KMS-11 (cell line): ENCODE data around the gene SLC11A1.

Source experiments
- H2AFZ ChIP-seq: fragments of 200-600 bp; sonication (generic); 2 replicates; pipeline ENCODE4 v1.6.1; 2016; ENCODE audit warnings: antibody characterized with exemption, mixed run types, low read depth
- H3K27ac ChIP-seq: fragments of 200-600 bp; sonication (generic); 2 replicates; pipeline ENCODE4 v1.6.1; 2016; ENCODE audit warnings: mild to moderate bottlenecking, mixed run types
- H3K27me3 ChIP-seq: fragments of 200-600 bp; sonication (generic); 2 replicates; pipeline ENCODE4 v1.6.1; 2017; ENCODE audit warnings: mild to moderate bottlenecking, low read depth, mixed run types, moderate library complexity; ENCODE audit not compliant: insufficient read depth
- H3K36me3 ChIP-seq: fragments of 200-600 bp; sonication (generic); 2 replicates; pipeline ENCODE4 v1.6.1; 2017; ENCODE audit warnings: mild to moderate bottlenecking, mixed run types; ENCODE audit not compliant: insufficient read depth
- H3K4me1 ChIP-seq: fragments of 200-600 bp; sonication (generic); 2 replicates; pipeline ENCODE4 v1.6.1; 2016; ENCODE audit warnings: mild to moderate bottlenecking, low read depth, mixed run types; ENCODE audit not compliant: poor library complexity, severe bottlenecking
- H3K4me2 ChIP-seq: fragments of 200-600 bp; sonication (generic); 2 replicates; pipeline ENCODE4 v1.7.0; 2016; ENCODE audit warnings: mild to moderate bottlenecking, mixed run types
- H3K4me3 ChIP-seq: fragments of 200-600 bp; sonication (generic); IDR thresholded peaks from 2 replicates; pipeline ENCODE4 v1.6.1; 2017; ENCODE audit warnings: low read depth, low read length, mixed read lengths; ENCODE audit not compliant: insufficient read depth
- H3K79me2 ChIP-seq: fragments of 200-600 bp; sonication (generic); 2 replicates; pipeline ENCODE4 v1.6.1; 2016; ENCODE audit warnings: low read depth, mixed run types; ENCODE audit not compliant: insufficient read depth
- H3K9ac ChIP-seq: fragments of 200-600 bp; sonication (generic); 2 replicates; pipeline ENCODE4 v1.6.1; 2016; ENCODE audit warnings: mild to moderate bottlenecking, mixed run types
- H4K20me1 ChIP-seq: fragments of 200-600 bp; sonication (generic); 2 replicates; pipeline ENCODE4 v1.6.1; 2016; ENCODE audit warnings: mild to moderate bottlenecking, mixed run types; ENCODE audit not compliant: insufficient read depth
- CTCF ChIP-seq: fragments of 200-600 bp; sonication (generic); conservative IDR thresholded peaks from 2 replicates; pipeline ENCODE4 v1.6.1; 2017; ENCODE audit warnings: low read depth, mild to moderate bottlenecking, antibody characterized with exemption, low read length, moderate library complexity, mixed read lengths

Gene SLC11A1

GRCh38 chr2:218362606-218363005, 19.5 kb upstream of the SLC11A1 start:
- H3K9ac ChIP-seq, result no peak overlapping the region
- peaks cover 12% of the 10 kb centered on the region for H3K4me1 ChIP-seq
- no peaks in the 10 kb centered on the region for H3K27me3 ChIP-seq
- H2AFZ ChIP-seq, result no peak overlapping the region
- H3K36me3 ChIP-seq, result no peaks in the 10 kb centered on the region
- H3K27ac ChIP-seq, result no peak overlapping the region
- no peaks in the 10 kb centered on the region for H3K79me2 ChIP-seq
- H4K20me1 ChIP-seq, result no peaks in the 10 kb centered on the region
- no peak overlapping the region for H3K4me3 ChIP-seq
- TF ChIP-seq CTCF, result no peak
- no peak overlapping the region for H3K4me2 ChIP-seq

- no peak overlapping the region for H3K9ac ChIP-seq
- H4K20me1 ChIP-seq, result no peaks in the 10 kb centered on the region
- no peaks in the 10 kb centered on the region for H3K79me2 ChIP-seq
- H3K4me2 ChIP-seq, result no peak overlapping the region
- no peak for TF ChIP-seq CTCF
- H3K36me3 ChIP-seq, result no peaks in the 10 kb centered on the region
- H3K27me3 ChIP-seq, result no peaks in the 10 kb centered on the region
- H2AFZ ChIP-seq, result no peak overlapping the region
- no peak overlapping the region for H3K4me3 ChIP-seq
- H3K27ac ChIP-seq, result no peak overlapping the region
- H3K4me1 ChIP-seq, result peaks cover 12% of the 10 kb centered on the region
These were observed 18.3 kb upstream of the SLC11A1 start for GRCh38 chr2:218363736-218364135.

- H3K4me2 ChIP-seq, result no peak overlapping the region
- no peaks in the 10 kb centered on the region for H3K36me3 ChIP-seq
- H2AFZ ChIP-seq, result no peak overlapping the region
- no peak overlapping the region for H3K4me3 ChIP-seq
- H3K27me3 ChIP-seq, result no peaks in the 10 kb centered on the region
- no peak overlapping the region for H3K27ac ChIP-seq
- H3K4me1 ChIP-seq, result peaks cover 8% of the 10 kb centered on the region
- H3K9ac ChIP-seq, result no peak overlapping the region
- no peaks in the 10 kb centered on the region for H4K20me1 ChIP-seq
- TF ChIP-seq CTCF, result no peak
- H3K79me2 ChIP-seq, result no peaks in the 10 kb centered on the region
These were observed 17.9 kb upstream of the SLC11A1 start for GRCh38 chr2:218364196-218364595.

GRCh38 chr2:218366621-218367414, 15.3 kb upstream of the SLC11A1 start:
- H3K4me1 ChIP-seq, result no peaks in the 10 kb centered on the region
- no peak overlapping the region for H2AFZ ChIP-seq
- no peak overlapping the region for H3K27ac ChIP-seq
- H3K9ac ChIP-seq, result no peak overlapping the region
- H3K79me2 ChIP-seq, result no peaks in the 10 kb centered on the region
- H3K27me3 ChIP-seq, result no peaks in the 10 kb centered on the region
- no peaks in the 10 kb centered on the region for H4K20me1 ChIP-seq
- H3K4me3 ChIP-seq, result no peak overlapping the region
- no peak overlapping the region for H3K4me2 ChIP-seq
- no peaks in the 10 kb centered on the region for H3K36me3 ChIP-seq
- no peak for TF ChIP-seq CTCF
